HG03045 (cell line): ENCODE measurements around the gene DPP9.

ENCODE experiments used
- ATAC-seq: cut with Tn5 transposase; IDR thresholded peaks from one replicate; pipeline ENCODE4 v1.9.1; 2021; ENCODE audit warnings: mild to moderate bottlenecking, moderate library complexity; ENCODE audit not compliant: unreplicated experiment

DPP9 gene

DNA sequence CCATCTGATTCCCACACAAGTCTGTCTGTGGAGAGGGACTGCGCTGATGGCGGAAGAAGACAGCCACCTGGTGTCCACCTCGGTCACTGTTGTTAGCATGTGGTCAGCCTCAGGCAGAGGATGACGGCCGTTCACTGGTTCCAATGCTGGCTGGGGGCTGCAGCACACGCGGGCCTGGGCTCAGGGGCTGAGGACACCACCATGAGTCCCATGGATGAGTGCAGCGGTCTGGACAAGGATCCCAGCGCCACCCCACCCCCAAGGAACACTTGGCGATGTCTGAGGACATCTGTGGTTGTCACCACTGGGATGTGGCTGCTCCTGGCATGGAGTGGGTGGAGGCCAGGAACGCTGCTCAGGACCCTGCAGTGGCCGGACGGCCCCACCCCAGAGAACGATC lies 10.9 kb downstream of the DPP9 start:
- no peak for ATAC-seq

DNA sequence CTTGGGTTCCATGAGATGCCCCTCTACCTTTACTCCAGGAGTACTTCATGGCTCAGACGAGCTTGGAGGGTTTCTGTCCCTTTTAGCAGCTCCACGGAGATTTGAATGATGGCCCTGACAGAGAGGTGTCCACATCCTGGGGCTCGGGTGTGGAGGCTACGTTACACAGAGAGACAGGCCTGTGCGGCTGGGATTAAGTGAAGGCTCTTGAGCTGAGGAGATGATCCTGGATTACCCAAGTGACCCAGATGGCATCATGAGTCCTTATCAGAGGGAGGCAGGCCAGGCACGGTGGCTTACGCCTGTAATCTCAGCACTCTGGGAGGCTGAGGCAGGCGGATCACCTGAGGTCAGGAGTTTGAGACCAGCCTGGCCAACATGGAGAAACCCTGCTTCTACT lies 12.4 kb downstream of the DPP9 start:
- no peak for ATAC-seq

DNA sequence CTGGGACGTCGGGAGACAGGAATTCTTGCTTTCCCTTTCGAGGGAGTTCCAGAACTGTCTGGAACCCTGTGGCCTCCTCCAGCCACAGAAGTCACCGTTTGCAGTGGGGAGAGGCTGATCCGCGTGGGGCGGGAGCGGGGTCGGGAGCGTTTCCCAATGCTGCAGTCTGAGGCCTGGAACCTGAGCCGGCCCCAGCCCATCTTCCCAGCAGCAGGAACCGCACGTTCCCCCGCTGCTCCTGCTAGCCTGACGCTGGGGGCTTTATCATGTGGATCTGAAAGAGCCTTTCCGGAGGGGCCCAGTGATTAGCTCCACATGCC lies 13.4 kb downstream of the DPP9 start:
- no peak for ATAC-seq

DNA sequence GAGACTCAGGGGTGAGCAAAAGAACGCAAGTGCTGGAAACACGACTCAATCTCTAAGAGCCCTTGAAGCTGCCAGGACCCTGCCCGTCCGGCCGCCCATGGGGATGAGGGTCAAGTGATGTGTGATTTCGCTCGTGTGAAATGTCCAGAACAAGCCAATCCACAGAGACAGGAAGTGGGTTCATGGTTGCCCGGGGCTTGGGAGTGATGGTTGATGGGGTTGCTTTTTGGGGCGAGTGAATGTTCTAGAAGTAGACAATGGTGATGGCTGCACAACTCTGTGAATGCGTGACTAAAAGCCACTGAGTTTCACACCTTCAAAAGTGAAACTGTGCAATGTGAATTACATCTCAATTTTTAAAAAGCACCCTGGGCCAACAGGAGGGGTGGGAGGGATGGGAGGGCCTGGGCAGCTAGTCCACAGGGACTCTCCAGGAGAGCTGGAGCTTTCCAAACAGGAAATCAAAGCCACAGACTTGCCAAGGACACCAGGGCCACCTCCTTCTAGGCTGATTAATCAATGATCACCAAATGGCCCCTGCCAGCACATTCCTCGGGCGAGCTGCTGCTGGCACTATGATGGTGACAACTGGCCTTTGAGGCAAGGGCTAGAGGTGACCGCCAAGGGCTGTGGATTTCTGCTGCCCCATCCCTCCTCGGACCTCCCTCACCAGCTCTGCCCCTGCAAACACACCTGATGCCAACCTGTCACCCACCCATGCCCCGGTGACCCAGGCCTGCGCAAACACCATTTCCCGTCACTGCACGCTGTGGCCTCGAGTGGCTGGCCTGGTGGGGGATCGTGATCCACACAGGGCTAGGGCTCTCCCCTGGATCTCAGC lies 14.0 kb downstream of the DPP9 start:
- ATAC-seq: no peak

DNA sequence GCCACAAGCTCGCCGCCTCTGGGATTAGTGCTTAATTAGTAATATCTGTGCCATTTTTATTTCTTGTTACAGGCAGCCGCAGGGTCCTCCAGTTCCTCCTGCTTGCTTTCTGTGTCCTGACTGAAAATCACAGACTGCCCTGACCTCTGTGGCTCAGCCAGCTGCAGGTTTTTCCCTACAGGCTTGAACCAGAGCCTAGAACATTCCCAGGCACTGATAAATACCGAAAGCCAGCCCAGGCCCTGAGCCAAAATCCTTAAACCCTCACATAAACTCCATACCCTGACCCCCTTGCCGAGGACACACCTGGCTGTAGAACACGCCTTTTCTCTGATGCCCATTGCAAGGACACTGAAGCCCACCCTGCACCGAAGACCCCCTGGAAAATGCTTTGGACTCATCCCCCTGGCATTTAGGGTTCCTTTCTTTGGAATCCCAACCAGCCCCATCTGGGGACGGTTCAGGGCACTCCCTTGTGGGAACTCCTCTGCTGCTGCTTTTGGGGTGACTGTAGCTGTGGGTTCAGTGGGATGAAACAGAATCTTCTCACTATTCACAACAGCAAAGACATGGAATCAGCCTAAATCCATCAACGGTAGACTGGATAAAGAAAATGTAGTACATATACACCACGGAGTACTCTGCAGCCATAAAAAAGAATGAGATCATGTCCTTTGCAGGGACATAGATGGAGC lies 15.5 kb downstream of the DPP9 start:
- no peak for ATAC-seq

DNA sequence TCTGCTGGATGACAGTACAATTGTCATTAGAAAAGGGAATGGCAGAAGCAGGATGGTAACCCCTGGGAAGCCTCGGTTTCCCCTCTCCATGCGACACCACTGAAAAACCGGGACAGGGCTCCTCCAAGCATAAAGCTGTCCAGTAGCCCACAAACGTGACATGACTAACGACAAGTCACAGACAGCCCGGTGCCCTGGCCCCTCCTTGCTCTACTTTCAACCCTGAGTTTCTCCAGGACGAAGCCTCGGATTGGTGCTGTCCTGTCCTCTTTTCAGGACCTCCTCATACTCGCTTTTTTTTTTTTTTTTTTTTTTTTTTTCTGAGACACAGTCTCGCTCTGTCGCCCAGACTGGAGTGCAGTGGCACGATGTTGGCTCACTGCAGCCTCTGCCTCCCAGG lies 16.3 kb downstream of the DPP9 start:
- ATAC-seq: no peak

DNA sequence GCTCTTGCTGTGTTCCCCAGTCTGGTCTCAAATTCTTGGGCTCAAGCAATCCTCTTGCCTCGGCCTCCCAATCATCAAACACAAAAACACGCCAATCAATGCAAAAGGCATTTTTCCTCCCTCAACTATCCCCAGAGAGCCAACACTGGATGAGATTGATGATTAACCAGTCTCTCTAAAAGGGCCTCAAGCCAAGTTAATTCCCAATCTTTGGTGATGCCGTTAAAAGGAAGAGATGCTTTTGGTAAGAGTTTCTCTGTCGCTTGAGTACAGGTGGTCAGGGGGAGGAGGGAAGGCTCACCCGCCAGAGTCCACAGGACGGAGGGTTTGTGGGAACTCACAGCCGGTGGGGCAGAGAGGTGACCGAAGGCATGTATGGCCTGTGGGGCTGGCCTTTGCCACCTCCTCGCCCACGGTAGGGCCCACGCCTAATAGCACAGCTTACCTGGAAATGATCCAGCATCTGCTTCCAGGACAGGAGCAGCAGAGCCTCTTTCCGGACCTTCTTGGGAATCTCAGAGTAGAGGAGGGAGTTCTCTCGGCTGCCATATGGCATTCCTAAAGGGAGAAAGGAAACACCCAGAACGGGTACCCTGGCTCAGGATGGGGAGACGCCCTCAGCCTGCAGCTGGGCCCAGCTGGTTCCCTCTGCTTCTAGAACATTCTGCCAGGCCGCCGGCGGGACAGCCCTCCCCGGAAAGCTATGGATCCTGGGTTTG lies 18.1 kb downstream of the DPP9 start:
- no peak for ATAC-seq

DNA sequence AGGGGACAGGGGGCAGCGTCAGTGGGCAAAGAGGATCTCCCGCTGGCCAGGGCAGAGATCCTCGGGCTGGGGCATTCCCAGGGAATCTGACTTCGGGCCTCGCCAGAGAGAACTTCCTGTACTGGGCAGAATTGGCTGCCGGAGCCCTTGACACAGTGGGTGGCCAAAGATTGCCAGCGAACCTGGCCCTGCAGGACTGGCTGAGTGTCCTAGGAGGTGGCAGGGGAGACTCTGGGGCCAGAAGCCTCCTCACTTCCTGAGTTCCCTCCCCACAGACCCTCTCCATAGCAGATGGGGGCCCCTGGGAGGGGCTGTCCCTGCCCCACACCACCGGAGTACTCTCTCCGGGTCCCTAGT lies 19.3 kb downstream of the DPP9 start:
- no peak for ATAC-seq

DNA sequence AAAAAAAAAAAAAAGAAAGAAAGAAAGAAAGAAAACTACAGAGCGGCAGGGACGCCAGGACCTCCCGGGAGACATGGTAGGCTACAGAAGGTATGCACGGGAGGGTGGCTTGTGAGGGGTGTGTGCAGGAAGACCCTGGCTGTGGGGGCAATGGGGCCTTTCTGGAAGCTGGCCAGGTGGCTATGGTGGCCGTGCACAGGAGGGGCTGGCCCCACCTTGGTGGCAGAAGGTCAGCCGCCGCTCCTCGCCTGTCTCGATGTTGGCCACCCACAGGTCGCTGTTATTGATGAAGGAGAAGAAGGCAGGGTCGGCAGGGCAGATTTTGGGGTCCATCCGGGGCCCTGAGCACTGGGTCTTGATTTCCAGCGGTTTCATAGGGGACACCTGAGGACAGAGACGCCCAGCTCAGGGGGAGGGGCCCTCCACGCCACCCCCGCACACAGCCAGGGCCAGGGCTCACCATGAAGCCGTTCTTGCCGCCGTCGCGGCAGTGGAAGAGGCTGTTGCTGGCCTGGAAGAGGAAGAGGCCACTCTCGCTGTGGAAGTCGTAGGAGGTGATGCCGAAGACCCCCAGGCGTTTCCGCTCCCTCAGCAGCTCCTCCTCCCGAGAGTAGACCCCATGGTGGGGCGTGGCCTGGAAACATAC lies 19.8 kb downstream of the DPP9 start:
- ATAC-seq: no peak

DNA sequence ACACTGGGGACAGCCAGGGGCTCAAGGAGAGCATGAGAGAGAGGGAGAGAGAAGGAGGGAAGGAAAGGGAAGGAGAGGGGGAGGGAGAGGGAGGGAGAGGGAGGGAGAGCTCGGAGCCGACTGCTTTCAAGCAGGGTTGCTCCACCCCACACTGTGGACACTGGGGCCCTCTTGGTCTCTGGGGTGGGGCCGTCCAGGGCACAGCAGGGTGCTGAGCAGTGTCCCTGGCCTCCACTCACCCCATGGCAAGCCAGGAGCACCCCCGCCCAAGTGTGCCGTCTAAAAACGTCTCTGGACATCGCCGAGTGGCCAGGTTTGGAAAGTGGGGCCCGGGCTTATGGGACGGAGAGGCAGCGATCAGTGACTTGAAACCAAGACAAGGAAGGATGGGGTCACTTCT lies 20.9 kb downstream of the DPP9 start:
- no peak for ATAC-seq

DNA sequence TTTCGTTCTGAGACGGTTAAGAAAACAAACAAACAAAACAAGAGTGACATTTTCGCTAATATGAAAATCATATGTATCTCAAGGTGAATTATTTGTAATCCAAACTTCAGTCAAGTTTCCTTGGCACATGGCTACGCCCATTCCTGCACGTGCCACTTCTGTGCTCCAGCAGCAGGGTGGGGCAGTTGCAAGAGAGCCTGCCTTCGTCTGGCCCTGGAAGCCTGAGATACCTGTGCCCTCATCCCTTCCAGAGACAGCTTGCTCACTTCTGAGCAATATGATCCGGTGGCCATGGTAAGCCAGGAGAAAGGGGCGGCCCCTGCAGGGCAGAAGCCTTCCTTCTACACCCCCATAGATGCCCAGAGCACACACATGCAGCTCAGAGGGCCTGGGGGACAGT lies 22.1 kb downstream of the DPP9 start:
- ATAC-seq: no peak

DNA sequence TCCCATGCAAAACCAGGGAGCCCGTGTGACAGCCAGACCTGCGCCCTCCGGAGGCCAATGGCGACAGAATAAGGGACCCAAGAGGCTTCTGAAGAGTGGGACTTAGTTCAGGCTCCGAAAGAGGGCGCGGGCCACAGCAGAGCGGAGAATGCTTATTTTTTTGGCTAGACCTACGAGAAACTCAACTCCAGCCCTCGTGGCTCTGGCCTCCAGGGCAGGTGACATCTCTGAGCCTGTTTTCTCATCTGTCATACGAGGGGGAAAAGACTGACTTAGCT lies 23.0 kb downstream of the DPP9 start:
- no peak for ATAC-seq

DNA sequence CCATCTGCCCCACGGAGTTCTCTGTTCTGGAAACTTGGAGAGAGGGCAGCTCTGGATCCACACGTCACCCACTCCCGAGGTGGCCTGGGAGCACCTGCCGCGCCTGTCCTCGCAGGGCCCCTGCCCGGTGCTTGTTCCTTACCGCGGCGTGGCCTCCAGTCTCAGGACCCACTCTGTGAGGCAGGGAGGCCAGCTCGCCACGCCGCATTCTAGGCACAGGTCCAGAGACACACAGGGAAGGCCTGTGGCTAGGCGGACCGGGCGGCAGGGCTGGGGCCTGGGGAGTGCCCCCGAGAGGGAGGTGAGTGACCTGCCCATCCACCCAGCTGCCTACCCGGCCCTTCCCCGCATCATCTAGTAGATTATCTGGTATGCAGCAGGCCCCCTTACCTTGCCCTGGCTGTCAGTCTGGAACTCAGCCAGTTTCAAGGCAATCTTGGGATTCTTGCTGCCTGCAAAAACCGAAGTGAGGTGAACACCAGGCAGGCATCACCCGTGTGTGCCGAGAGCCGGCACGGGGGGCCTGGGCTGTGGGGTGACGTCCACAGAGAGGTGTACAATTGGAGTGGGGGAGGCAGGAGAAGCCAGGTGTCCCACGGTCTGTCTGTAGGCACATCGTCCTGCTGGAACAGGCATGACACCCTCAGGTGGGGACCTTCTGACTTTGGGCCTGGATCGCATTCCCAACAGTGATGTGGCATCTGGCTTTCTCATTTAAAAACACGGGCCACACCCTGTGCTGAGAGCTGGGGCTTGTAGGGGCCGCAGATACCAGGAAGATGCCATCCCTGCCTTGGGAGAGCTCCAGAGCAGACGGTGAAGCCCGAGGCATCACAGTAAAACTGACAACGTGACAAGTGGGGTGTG lies 23.6 kb downstream of the DPP9 start:
- ATAC-seq: no peak

DNA sequence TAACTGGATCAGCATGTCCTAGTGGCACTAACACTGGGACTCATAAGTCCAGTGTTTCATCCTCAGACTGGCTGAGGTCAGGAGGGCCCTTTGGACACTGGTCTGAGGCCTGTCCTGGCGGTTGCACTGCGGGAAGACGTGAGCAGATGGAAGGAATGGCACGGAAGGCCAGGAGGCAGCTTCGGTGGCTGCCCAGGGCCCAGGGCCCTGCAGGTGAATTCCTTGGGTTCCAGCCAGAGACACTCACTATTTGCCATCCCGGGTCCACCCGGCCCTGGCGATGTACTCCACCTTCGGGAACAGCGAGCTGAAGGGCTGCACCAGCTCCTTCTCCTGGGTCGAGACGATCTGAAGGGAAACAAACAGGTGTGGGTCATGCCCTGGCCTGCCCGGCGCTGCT lies 26.3 kb downstream of the DPP9 start:
- ATAC-seq: no peak

DNA sequence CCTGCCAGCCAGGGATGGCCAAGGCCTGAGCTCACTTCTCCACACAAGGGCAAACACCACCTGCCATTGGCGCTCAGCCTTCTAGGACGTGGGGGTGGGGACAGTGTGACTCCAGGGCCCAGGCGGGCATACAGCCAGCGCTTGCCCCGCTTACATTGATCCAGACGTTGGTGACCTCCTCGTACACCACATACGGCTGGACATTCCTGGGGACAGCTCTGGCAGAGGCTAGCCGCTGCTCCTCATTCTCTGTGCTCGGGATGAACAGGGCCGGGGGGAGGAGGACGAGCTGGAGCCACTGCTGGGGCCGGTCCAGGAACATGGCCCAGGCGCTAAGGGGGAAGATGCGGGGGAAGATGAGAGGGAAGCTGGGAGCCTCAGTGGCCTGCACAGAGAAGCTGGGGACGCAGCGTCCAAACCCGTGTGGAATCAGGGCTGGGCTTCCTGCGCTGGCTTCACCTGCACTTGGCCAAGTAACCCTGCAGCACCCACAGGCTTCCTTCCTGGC lies 28.4 kb downstream of the DPP9 start:
- ATAC-seq: no peak

DNA sequence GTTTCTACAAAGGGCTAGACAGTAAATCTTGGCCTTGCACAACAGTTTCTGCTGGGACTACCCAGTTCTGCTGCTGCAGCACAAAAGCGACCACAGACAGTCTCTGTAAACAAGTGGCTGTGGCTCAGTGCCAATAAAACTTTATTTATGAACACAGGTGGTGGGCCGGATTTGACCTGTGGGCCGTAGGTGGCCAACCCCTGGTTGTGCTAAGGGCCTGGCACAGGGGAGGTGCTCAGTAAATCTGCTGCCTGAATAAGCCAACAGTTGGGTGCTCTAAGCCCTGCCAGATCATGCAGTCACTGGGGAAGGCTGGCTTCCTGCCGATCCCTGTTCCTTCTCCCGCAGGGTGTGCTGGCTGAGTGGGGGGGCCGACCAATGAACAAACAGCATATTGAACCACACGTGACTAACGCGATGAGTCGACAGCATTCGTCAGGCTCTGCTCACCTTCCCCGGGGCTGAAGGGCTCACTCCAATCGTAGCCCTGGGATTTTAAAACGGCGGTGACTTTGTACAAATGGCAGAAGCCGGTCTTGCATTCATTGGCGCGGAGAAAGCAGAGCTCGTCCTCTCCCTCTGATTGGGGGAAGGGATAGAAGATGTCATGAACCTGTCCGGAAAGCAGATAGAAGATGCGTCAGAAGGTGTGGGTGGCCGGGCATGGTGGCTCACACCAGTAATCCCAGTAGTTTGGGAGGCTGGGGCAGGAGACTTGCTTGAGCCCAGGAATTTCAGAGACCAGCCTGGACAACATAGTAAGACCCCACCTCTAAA lies 29.2 kb downstream of the DPP9 start:
- ATAC-seq: no peak

DNA sequence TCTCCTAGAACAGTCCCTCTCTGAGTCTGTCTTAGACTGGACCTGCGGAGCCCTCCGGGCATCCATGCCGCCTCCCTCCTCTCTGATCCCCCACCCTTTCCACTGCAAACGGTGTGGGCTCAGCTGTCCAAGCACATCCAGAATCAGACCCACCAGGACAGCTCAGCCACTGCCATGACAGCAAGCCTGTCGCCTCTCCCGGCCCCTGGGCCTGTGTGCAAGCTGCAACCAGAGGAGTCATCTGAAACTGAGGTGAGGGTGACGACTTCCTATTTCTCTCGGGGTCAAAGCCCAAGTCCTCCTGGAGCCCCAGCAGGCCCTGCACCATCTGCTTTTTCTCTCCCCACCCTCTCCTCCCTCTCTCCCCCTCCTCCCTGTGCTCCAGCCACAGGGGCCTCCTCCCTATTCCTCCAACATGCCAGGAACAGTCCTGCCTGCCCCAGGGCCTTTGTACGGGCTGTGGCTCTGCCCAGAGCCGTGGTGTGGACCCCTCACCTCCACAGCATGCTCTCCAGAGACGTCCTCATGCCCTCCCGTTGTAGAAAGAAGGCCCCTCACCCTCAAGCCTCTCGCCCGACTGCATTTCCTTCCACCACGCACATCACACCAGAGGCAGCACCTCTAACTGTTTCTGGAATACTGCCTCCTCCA lies 30.0 kb downstream of the DPP9 start:
- no peak for ATAC-seq

DNA sequence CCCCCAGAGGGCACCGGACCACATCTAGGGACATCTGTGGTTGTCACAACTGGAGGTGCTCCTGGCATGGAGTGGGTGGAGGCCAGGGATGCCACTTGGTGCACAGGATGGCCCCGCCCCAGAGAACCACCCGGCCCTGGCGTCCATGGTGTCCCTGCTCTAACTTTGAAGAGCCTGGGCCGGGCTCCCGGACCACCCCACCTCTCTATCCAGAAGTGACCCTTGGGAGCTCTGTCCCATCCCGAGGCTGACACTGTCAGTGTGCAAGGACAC lies 30.6 kb downstream of the DPP9 start:
- ATAC-seq: no peak

DNA sequence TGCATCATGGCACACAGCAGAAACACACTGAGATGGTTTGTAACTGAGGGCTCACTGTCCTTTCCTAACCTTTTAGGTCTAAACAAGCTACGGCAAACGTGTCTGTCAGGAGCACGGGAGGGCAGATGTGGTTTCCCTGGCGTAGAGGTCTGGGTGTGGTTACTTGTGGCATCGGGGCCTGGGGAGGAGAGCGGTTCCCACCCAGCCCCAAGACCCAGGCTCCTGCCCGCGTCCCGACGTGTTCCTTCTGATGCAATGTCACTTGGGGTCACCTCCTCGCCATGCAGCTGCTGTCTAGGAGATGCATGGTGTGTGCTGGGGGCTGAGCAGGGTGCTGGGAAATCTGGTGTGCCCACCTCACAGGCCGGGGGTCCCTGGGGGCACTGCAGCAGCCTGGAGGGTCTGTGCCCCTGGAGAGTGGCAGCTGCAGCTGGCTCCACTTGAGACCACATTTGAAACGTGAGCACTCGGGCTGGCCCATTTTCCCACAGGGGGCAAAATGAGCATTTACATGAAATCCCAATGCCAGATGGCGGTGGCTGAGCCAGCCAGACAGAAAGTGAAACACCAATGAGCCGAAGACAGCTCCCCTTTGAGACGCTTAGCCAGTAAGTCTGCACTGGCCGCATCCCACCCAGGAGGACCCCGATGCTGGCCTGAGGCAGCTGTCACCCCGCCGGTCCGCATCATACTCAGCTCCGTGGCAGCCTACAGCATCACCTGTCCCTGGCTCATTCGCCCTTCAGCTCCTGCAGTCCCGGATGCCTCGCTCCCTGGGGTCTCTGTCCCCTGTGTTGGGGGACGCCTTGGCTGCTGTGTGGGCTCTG lies 31.2 kb downstream of the DPP9 start:
- no peak for ATAC-seq
